H9 (cell line): ENCODE measurements around the gene MOB3B. TPM values are rescaled to one million over a fixed set of nuclear protein-coding genes. Genes with fewer than 3 reads are reported as not detected.

ENCODE experiments used
- DNase-seq: peaks from one replicate; pipeline ENCODE4 v3.0.0-alpha.2; 2017
- H2AFZ ChIP-seq: one replicate; pipeline ENCODE4 v1.6.1; 2013; ENCODE audit warnings: mild to moderate bottlenecking, low read length, control low read depth, moderate library complexity
- H2AK5ac ChIP-seq: 2 replicates; pipeline ENCODE4 v1.6.1; 2013; ENCODE audit warnings: low read length, control low read depth, mixed read lengths; ENCODE audit not compliant: insufficient read length
- H2BK120ac ChIP-seq: one replicate; pipeline ENCODE4 v1.6.1; 2013; ENCODE audit warnings: low read depth, mild to moderate bottlenecking, low read length, control low read depth, inconsistent platforms; ENCODE audit not compliant: poor library complexity, severe bottlenecking
- H2BK12ac ChIP-seq: 2 replicates; pipeline ENCODE4 v1.6.1; 2013; ENCODE audit warnings: low read length, control low read depth, mixed read lengths, low read depth; ENCODE audit not compliant: insufficient read length
- H2BK15ac ChIP-seq: 2 replicates; pipeline ENCODE4 v1.6.1; 2013; ENCODE audit warnings: low read depth, low read length, control low read depth
- H2BK20ac ChIP-seq: one replicate; pipeline ENCODE4 v1.6.1; 2013; ENCODE audit warnings: low read depth, mild to moderate bottlenecking, low read length, control low read depth, inconsistent platforms; ENCODE audit not compliant: poor library complexity, severe bottlenecking
- H2BK5ac ChIP-seq: 2 replicates; pipeline ENCODE4 v1.6.1; 2013; ENCODE audit warnings: low read length, control low read depth, mixed read lengths; ENCODE audit not compliant: insufficient read length
- H3K14ac ChIP-seq: 2 replicates; pipeline ENCODE4 v1.6.1; 2013; ENCODE audit warnings: low read length, control low read depth; ENCODE audit not compliant: insufficient read depth
- H3K18ac ChIP-seq: 2 replicates; pipeline ENCODE4 v1.6.1; 2013; ENCODE audit warnings: low read depth, mild to moderate bottlenecking, mixed read lengths, low read length, control low read depth; ENCODE audit not compliant: insufficient read length
- H3K23ac ChIP-seq: 2 replicates; pipeline ENCODE4 v1.6.1; 2013; ENCODE audit warnings: low read length, control low read depth, mixed read lengths, low read depth; ENCODE audit not compliant: insufficient read length
- H3K23me2 ChIP-seq: 2 replicates; pipeline ENCODE4 v1.6.1; 2013; ENCODE audit warnings: low read depth, mild to moderate bottlenecking, mixed read lengths, low read length, control low read depth; ENCODE audit not compliant: insufficient read length, poor library complexity, severe bottlenecking
- H3K27ac ChIP-seq: 2 replicates; pipeline ENCODE4 v1.5.1; 2013; ENCODE audit warnings: low read length, control low read depth, mixed read lengths, low read depth; ENCODE audit not compliant: insufficient read length
- H3K27me3 ChIP-seq: 2 replicates; pipeline ENCODE4 v1.6.1; 2013; ENCODE audit warnings: low read length, control low read depth, inconsistent platforms; ENCODE audit not compliant: insufficient read depth
- H3K4ac ChIP-seq: 2 replicates; pipeline ENCODE4 v1.6.1; 2013; ENCODE audit warnings: low read depth, mild to moderate bottlenecking, control low read depth, inconsistent platforms, low read length, moderate library complexity
- H3K4me1 ChIP-seq: 2 replicates; pipeline ENCODE4 v1.6.1; 2013; ENCODE audit warnings: low read length, control low read depth, inconsistent platforms; ENCODE audit not compliant: insufficient read depth
- H3K4me2 ChIP-seq: 2 replicates; pipeline ENCODE4 v1.6.1; 2013; ENCODE audit warnings: low read length, control low read depth, mixed read lengths; ENCODE audit not compliant: insufficient read length, insufficient read depth
- H3K56ac ChIP-seq: 2 replicates; pipeline ENCODE4 v1.6.1; 2013; ENCODE audit warnings: low read depth, mild to moderate bottlenecking, mixed read lengths, low read length, control low read depth; ENCODE audit not compliant: insufficient read length
- H3K79me1 ChIP-seq: 2 replicates; pipeline ENCODE4 v1.6.1; 2013; ENCODE audit warnings: low read depth, mild to moderate bottlenecking, moderate library complexity, low read length, control low read depth, inconsistent platforms; ENCODE audit not compliant: insufficient read depth, poor library complexity, severe bottlenecking
- H3K79me2 ChIP-seq: 2 replicates; pipeline ENCODE4 v1.6.1; 2013; ENCODE audit warnings: low read length, control low read depth, inconsistent platforms; ENCODE audit not compliant: insufficient read depth
- H3K9ac ChIP-seq: 2 replicates; pipeline ENCODE4 v1.6.1; 2013; ENCODE audit warnings: low read length, control low read depth, mixed read lengths; ENCODE audit not compliant: insufficient read length; ENCODE audit errors: extremely low read depth
- H3K9me3 ChIP-seq: one replicate; pipeline ENCODE4 v1.6.1; 2013; ENCODE audit warnings: low read depth, low read length, inconsistent platforms; ENCODE audit not compliant: control insufficient read depth
- H3T11ph ChIP-seq: one replicate; pipeline ENCODE4 v1.6.1; 2013; ENCODE audit warnings: mild to moderate bottlenecking, low read length, control low read depth, inconsistent platforms
- H4K20me1 ChIP-seq: one replicate; pipeline ENCODE4 v1.6.1; 2013; ENCODE audit not compliant: control insufficient read depth, insufficient read length, insufficient read depth
- H4K5ac ChIP-seq: 2 replicates; pipeline ENCODE4 v1.6.1; 2013; ENCODE audit warnings: low read depth, mild to moderate bottlenecking, mixed read lengths, low read length, control low read depth; ENCODE audit not compliant: insufficient read length
- H4K8ac ChIP-seq: replicated peaks from 2 replicates; pipeline ENCODE4 v1.6.1; 2013; ENCODE audit warnings: low read length, control low read depth, mixed read lengths, low read depth; ENCODE audit not compliant: insufficient read length
- H4K91ac ChIP-seq: 2 replicates; pipeline ENCODE4 v1.6.1; 2013; ENCODE audit warnings: low read depth, mild to moderate bottlenecking, moderate library complexity, mixed read lengths, low read length, control low read depth; ENCODE audit not compliant: insufficient read length
- H3K27ac Mint-ChIP-seq, 3 experiments: 2 replicates in 2 of 3; 3 replicates in 1 of 3; pipeline ENCODE4 v1.8.0; 2020 to 2021; ENCODE audit warnings: mixed read lengths in 3 of 3, mild to moderate bottlenecking in 1 of 3, moderate library complexity in 1 of 3
- H3K27me3 Mint-ChIP-seq: 2 replicates; pipeline ENCODE4 v1.8.0; 2021; ENCODE audit warnings: low read depth, mild to moderate bottlenecking, moderate library complexity, mixed read lengths
- H3K36me3 Mint-ChIP-seq, 3 experiments: 2 replicates in 2 of 3; 3 replicates in 1 of 3; pipeline ENCODE4 v1.8.0; 2020 to 2021; ENCODE audit warnings: low read depth in 3 of 3, mixed read lengths in 3 of 3; ENCODE audit not compliant: insufficient read depth in 1 of 3
- H3K4me1 Mint-ChIP-seq, 2 experiments: 2 replicates each; pipeline ENCODE4 v1.8.0; 2020; ENCODE audit warnings: mixed read lengths in 2 of 2
- H3K4me3 Mint-ChIP-seq, 2 experiments: 2 replicates in 1 of 2; 3 replicates in 1 of 2; pipeline ENCODE4 v1.8.0; 2020 to 2021; ENCODE audit warnings: mild to moderate bottlenecking in 2 of 2, mixed read lengths in 2 of 2, moderate library complexity in 1 of 2
- H3K9me3 Mint-ChIP-seq, 2 experiments: 2 replicates in 1 of 2; 3 replicates in 1 of 2; pipeline ENCODE4 v1.8.0; 2020; ENCODE audit warnings: mild to moderate bottlenecking in 2 of 2, mixed read lengths in 2 of 2, moderate library complexity in 1 of 2
- WGBS: extraction: QIAGEN DNeasy Blood & Tissue Kit; methylation state at CpG from one replicate; pipeline ENCODE4 v1.1.7; 2013; ENCODE audit warnings: missing lambda C conversion rate, low lambda C conversion rate, mixed read lengths; ENCODE audit not compliant: insufficient read length; ENCODE audit errors: extremely low coverage; 5-methylcytosine and 5-hydroxymethylcytosine counted together
- total RNA-seq: library from RNA; stranded (reverse); gene quantifications from 2 replicates; pipeline ENCODE4 v1.2.1, GENCODE V29; 2021
- TF ChIP-seq, protein P1 (sequence below): fragments of 200-600 bp; sonication (generic); conservative IDR thresholded peaks from 3 replicates; pipeline ENCODE4 v1.8.0; 2021; ENCODE audit warnings: antibody characterized with exemption, mild to moderate bottlenecking

MOB3B gene
- total RNA-seq, 1 experiment from 2014 or later: 9.8 TPM

DNA sequence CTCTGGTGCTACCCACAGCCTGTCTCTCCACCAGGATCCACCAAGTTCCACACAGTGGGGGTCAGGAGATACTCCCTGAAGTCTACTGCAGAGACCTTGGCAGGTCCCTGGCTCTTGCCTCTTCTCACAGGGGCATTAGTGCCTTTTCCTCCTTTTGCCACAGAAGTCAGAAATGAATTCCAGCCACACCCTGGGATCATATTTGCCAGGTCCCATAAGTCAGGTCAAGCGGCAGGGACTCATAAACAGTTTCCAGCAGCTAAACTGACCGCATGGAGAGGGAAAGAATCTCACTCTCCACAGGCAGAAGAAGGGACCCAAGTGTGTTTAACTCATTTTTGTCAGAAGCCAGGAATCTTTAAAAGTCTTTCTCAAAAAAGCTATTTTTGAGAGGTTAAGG is 18.8 kb downstream of the MOB3B start:
- WGBS: no CpG with 5 or more reads among the region's 2 CpGs
- TF ChIP-seq, protein P1, sequence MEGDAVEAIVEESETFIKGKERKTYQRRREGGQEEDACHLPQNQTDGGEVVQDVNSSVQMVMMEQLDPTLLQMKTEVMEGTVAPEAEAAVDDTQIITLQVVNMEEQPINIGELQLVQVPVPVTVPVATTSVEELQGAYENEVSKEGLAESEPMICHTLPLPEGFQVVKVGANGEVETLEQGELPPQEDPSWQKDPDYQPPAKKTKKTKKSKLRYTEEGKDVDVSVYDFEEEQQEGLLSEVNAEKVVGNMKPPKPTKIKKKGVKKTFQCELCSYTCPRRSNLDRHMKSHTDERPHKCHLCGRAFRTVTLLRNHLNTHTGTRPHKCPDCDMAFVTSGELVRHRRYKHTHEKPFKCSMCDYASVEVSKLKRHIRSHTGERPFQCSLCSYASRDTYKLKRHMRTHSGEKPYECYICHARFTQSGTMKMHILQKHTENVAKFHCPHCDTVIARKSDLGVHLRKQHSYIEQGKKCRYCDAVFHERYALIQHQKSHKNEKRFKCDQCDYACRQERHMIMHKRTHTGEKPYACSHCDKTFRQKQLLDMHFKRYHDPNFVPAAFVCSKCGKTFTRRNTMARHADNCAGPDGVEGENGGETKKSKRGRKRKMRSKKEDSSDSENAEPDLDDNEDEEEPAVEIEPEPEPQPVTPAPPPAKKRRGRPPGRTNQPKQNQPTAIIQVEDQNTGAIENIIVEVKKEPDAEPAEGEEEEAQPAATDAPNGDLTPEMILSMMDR: no peak
- Mint-ChIP-seq H3K4me3 (no peak overlapping the region), H3K36me3 (peaks cover 7 to 8% (median 7%) of the 10 kb centered on the region in 3 experiments), H3K27me3 (no peaks in the 10 kb centered on the region), H3K4me1 (peaks cover 0 to 5% of the 10 kb centered on the region in 2 experiments; a peak in 2 of 4 replicates), H3K27ac (peak overlapping the region in 1 of 3 experiments; percentile 69; a peak in 1 of 7 replicates), H3K9me3 (no peaks in the 10 kb centered on the region)
- Histone ChIP-seq H2BK5ac (no peak overlapping the region), H3K9me3 (no peaks in the 10 kb centered on the region), H3K9ac (no peak overlapping the region), H2BK12ac (no peak overlapping the region), H4K20me1 (no peaks in the 10 kb centered on the region), H2AK5ac (no peak overlapping the region), H3K23ac (no peak overlapping the region), H4K5ac (no peak overlapping the region), H3K56ac (no peak overlapping the region), H3K79me2 (no peaks in the 10 kb centered on the region), H2BK120ac (no peak overlapping the region), H2BK20ac (no peak overlapping the region), H3K23me2 (no peaks in the 10 kb centered on the region), H2AFZ (no peak overlapping the region), H3T11ph (no peak overlapping the region), H4K8ac (no peak overlapping the region), H3K4ac (no peak overlapping the region), H2BK15ac (no peak overlapping the region), H3K18ac (no peak overlapping the region), H3K14ac (no peak overlapping the region), H3K27ac (no peak overlapping the region), H4K91ac (no peak overlapping the region), H3K4me2 (no peak overlapping the region), H3K79me1 (no peaks in the 10 kb centered on the region), H3K4me1 (no peaks in the 10 kb centered on the region; the same call in 1 of the 2 replicates), H3K27me3 (no peaks in the 10 kb centered on the region)
- DNase-seq: no peak
